Mammary epithelial cell (primary cell): ENCODE results near the gene CTNNBIP1.

Source experiments
- CTCF ChIP-seq, 2 donors: IDR thresholded peaks in 1 of 2; conservative IDR thresholded peaks in 1 of 2; 2 replicates each; pipeline ENCODE4 v1.5.1; 2011 to 2012; ENCODE audit warnings: inconsistent platforms in 2 of 2, low read length in 2 of 2, mild to moderate bottlenecking in 2 of 2, control low read depth in 1 of 2, low read depth in 1 of 2; ENCODE audit not compliant: insufficient read depth in 1 of 2; ENCODE audit errors: extremely low read depth in 1 of 2
- EZH2 ChIP-seq: IDR thresholded peaks from 2 replicates; pipeline ENCODE4 v1.6.1; 2012; ENCODE audit warnings: low read length, inconsistent platforms, borderline replicate concordance

DNA sequence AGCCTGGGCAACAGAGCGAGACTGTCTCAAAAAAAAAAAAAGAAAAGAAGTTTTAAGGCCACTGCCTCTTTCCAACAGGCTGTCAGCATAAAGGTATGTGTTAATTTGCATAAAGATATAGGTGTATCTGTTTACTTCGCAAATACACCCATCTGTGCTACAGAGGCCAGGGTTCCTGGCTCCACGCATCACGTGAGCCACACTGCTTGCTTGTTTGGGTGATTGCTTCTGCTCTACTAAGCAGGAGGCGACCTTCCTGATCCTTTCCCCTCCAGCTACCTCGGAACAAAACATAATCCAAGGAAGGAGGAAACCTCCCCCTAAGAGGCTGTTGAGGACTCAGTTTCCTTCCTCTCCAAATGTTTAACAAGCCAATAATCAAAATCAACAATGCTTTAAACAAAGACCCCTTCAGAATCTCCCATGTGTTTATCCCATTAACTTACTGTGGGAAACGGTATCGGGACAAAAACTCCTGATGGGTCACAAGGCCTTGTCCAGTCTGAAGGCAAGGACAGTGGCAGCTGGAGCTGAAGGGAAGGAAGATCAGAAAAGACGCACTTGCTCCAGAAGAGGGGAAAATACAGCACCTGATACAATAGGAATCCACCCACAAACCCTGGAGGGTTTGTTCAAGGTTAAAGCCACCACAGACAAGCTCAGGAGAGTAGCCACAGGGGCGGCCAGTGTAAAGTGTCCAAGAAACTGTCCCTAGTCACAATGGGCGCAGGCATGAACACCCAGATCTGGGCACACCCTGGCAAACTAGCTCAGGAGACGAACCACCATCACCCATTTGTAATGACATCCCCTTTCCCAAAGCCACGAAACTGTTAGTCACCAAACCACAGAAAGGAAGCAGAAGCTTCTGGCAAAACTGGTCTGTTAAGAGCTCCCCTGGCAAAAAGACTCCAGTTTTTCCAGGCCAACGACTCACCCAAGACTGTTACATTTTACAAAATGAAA lies 17.2 kb downstream of the CTNNBIP1 start:
- TF ChIP-seq CTCF (conservative IDR thresholded peaks at IDR 0.05 in 1 of 2, IDR thresholded peaks at IDR 0.05 in 1 of 2; ENCODE audit: extremely low read depth in 1 of 2, insufficient read depth in 1 of 2, low read depth in 1 of 2, low read length in 2 of 2), result no peak
- TF ChIP-seq EZH2, result no peak
